ENCODE measurements around the gene RFX2.

- TF ChIP-seq, protein P1, sequence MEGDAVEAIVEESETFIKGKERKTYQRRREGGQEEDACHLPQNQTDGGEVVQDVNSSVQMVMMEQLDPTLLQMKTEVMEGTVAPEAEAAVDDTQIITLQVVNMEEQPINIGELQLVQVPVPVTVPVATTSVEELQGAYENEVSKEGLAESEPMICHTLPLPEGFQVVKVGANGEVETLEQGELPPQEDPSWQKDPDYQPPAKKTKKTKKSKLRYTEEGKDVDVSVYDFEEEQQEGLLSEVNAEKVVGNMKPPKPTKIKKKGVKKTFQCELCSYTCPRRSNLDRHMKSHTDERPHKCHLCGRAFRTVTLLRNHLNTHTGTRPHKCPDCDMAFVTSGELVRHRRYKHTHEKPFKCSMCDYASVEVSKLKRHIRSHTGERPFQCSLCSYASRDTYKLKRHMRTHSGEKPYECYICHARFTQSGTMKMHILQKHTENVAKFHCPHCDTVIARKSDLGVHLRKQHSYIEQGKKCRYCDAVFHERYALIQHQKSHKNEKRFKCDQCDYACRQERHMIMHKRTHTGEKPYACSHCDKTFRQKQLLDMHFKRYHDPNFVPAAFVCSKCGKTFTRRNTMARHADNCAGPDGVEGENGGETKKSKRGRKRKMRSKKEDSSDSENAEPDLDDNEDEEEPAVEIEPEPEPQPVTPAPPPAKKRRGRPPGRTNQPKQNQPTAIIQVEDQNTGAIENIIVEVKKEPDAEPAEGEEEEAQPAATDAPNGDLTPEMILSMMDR (IDR thresholded peaks at IDR 0.05), result no peak
- TF ChIP-seq EZH2 (IDR thresholded peaks at IDR 0.05), result no peak
These were observed 159.6 kb downstream of the RFX2 start for GRCh38 chr19:5950741-5951140.
